HG03460 (cell line): ENCODE results near the gene ADRA2C.

Experiments
- ATAC-seq: cut with Tn5 transposase; IDR thresholded peaks from one replicate; pipeline ENCODE4 v1.9.1; 2021; ENCODE audit not compliant: unreplicated experiment

The ADRA2C gene

DNA sequence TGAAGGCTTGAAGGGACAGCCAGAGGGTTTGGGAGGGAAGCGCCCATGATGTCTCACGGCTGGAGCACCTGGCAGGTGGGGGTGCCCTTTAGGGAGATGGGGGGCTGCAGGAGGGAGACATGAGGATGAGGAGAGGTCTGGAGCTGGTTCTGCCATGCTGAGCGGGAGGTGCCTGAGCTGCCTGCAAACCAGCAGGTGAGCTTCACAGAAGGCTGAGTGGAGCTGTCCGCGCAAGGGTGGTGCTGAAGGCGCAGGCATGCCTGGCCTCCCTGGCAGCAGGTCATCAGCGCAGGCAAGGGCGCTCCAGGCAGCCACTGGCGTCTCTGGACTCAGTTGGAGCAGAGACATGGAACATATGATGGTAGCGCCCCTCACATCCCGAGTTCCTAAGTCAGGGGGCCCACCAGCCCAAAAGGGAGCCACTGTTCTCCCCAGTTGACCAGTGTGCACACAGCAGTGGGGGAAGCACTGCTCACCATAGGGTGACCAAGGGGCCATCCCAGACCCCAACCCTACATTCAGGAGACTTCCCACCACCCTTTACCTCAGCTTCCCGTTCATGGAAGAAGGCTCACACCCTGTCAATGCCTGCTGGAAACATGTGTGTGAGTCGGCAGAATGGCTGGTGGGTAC lies 25.8 kb downstream of the ADRA2C start:
- ATAC-seq: no peak

DNA sequence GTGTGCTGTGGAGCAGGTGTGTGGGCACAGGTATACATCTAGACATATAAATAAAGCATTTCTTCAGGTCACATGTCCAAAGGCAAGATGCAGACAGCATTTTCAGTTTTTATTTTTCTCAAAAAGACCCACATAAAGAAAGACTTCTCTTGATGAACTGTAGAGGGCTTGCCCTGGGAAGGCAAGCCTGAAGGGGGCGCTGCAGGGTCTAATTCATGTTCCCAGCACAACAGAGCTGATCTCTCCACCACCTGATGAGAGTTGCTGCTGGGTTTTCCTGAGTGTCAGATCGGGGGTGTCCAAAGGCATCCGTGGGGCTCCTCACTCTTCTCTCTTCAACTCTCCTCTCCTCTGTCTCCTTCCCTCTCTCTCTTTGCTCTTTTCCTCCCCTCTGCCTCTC lies 26.6 kb downstream of the ADRA2C start:
- ATAC-seq: no peak

DNA sequence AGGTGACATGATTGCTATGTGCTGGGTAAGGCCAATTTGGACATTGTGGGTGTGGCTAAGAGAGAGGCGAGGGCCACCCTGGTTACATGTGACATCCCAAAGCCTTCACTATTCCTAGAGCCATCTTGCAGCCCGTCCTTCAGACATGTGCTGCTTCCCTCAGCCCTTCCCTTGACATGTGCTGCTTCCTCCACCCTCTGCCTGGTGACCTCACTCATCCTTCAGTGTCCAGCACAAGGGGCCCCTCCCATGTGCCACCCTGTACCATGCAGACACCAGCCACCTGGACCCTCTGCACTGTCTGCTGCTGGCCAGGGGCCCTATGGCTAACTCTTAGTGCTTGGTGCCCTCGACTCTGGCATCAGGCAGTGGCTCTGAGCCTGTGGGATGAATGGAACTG lies 27.4 kb downstream of the ADRA2C start:
- no peak for ATAC-seq

DNA sequence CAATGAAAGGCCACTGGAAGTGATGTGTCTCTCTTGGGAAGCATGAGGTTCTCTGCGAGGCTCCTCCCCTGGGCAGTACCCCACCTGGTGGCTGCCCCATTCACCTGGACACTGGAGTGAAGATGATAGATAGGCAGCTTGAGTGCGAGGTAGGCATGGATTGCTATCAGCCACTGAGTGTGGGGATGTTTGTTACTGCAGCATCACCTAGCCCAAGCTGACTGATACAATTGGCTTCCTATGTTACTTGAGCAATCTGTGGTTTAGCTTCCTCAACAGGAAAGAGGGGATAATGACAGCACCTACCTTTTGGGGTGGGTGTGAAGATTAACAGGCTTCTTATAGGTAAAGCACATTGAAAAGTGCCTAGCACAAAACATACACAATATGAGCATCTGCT lies 30.8 kb downstream of the ADRA2C start:
- ATAC-seq: no peak

DNA sequence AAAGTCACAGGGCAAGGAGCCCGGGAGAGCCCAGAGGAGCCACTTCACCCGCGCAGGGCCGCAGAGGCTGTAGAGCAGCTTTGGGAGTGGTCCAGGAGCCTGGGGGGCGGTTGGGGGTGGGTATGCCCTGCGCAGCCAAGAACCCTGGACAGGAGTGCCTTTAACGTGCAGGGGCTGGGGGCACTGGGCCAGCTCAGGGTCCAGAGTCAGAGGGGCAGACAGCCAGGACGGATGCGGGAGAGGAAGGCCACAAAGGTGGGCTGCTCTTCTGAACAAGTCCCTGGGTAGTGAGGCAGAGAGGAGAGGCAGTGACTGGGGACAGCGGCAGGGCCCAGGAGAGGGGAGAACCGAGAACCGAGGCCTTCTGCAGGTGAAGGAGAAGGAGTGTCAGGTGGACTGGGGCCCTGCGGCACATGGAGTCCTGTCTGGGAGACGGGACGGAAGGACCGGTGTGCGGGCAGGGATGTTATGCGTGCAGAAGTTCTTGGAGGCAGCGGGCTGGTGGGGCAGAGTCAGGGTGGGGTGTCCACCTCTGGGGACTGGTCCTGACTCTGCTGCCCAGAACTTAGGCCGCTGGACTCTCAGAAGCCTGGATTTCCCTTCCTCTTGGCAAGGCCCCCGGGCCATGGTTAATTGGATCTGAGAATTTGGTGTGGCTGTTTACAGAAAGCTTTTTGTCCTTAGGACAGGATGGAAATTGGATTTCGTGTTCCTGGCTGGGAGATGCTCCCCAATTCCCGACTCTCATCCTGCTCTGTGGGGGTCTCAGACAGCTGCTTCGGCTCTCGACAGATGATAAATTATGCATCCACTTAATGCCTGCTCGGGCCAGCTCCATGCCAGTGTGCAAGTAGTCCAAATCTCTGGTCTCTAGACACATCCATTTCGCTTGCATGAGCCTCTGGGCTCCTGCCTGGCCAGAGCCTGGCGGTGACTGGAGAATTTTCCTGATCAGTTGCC lies 31.9 kb downstream of the ADRA2C start:
- no peak for ATAC-seq

DNA sequence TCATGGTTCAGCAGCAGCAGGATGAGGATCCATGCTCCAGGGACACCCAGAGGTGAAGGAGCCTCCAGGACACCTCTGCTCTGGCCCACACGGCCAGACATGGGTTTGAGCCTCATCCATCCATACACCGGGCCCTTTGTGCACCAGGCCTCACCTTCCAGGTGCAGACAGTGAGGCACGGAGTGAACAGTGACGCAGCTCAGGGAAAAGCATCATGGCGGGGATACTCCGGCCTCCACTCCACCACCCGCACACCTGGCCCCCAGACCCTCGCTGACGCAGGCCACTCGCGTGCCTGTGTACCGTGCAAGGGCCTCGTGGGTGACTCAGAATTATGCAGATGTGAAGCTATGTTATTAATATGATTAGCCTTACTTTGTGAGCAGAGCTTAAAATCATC lies 33.3 kb downstream of the ADRA2C start:
- no peak for ATAC-seq

DNA sequence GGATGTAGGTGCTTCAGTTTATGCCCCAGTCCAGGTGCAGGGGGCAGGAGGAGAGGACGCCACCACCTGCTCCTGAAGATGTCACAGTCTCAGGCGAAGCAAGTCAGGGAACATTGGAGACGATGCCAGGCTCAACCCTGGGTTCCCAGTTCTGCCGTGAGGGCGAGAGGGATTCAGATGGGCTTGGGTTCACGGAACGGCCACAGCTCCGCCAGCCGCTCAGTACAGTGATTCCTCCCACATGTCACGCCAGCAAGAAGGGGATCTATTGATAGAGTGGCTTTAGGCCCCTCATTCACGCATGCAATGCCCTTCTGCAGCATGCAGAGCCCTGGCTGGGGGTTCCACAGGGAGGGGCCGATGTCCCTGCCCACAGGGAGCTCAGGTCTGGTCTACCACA lies 34.2 kb downstream of the ADRA2C start:
- ATAC-seq: no peak

DNA sequence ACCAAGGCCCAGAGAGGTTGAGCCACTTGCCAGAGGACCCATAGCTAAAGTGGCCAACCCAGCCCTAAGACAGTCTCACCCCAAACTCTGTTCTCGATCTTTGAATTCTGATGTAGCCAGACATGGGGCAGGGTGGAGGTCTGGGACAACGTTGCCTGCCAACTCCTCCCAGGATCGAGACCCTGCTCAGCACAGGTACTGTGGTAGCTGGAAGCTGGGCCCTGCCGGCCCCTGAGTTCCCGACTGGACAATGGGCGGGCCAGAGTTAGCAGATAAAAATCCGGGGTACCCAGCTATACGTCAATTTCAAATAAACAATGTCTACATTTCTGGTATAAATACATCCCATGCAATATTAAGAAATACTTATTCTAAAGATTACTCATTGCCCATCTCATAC lies 35.3 kb downstream of the ADRA2C start:
- no peak for ATAC-seq

DNA sequence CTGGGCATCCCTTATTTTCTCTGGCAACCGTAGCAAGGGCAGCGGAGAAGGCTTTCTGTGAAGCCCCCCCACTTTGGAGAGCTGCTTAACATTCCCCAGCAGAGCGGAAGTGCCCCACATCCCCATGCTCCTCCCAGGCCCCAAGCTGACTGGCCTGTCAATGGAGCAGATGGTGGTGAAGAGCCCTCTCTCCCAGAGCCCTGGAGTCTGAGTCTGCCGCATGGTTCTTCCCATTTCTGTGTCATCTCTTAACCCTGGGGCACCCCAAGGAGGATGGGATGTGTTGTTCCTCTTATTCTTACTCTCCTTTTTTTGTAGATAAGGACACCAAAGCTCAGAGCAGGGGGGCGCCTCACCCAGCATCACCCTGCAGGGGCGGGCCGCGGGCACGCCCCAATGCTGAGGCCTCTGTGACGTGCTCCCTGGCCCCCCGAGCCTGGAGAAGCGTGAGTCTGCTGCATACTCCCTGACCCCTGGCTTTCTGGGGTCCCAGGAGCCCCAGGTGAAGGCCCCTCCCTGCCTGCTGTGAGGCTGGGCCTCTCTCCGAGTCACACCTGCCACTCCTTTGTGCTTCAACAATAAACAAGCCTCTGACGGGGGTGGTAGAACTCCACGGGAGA lies 35.9 kb downstream of the ADRA2C start:
- no peak for ATAC-seq

DNA sequence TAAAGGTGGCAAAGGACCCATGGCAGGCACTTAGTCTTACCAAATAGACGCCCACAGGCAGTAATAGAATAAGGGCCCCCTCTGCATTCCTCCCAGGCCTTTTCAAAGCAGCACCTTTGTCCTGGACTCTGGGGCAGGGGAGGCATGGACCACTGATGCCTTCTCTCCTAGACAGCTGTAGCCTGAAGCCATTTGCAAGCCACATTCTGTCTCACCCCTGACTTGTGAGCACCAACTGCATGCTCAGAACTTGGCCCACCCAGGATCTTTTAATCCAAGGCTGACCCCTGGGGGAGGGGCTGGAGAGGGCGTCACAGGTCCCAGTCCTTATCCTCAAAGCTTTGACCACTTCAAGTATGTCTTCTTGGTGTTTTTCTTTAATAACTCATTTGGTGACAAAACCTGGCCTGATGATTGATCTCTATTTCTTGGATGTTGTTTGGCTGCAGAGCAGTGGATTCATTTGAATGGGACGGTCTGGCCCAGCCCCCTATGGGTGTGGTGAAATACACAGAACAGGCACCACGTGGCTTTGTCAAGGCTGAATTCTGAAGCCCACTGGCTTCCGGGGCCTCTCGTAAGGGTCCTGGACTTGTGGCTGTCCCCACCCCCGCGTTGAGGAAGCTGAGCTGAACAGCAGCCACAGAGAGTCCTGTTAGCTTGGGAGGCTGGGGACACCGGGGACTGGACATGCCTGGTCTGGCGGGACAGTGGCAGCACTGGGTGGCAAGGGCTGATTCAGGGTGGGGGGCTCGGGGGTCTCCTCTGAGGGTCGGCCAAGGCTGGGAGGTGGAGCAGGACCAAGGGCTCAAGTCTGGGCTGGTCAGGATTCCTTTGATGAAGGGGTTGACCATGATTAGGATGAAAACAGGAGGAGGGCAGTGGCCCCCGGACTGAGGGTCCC lies 36.6 kb downstream of the ADRA2C start:
- no peak for ATAC-seq

DNA sequence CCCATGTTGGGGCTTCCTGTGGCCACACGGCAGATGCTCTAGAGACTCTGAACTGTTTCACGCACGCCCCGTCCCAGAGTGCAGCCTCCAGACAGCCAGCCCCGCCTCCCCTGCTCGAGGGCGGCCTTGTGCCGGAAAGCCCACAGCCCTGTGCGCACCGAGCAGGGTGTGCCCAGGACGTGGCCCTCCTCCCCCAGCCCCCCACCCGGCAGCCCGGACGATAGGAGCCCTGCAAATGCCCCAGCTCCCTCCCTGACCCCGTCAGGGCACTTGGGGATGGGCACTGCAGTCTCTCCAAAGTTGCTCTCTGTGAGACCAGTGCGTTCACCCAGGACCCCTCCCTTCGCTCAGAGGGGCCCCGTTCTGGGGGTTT lies 37.3 kb downstream of the ADRA2C start:
- no peak for ATAC-seq

DNA sequence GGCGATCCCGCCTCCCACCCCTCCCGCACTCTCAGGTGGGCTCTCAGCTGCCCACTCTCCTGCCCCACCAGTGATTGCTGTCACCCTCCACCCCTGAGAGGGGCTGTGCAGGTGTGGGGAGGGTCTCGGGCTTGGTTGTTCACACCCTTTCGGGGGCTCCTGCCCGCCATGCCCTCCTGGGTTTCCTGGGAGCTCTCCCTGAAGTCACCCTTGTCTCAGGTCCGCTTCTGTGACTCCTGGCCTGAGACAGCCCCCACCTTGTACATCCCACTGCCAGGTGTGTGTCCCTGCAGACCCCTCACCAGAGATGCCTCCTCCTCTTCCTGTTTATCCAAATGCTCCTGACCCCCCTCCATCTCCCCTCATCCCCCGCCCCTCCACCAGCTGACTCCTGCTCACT lies 37.8 kb downstream of the ADRA2C start:
- ATAC-seq: no peak

DNA sequence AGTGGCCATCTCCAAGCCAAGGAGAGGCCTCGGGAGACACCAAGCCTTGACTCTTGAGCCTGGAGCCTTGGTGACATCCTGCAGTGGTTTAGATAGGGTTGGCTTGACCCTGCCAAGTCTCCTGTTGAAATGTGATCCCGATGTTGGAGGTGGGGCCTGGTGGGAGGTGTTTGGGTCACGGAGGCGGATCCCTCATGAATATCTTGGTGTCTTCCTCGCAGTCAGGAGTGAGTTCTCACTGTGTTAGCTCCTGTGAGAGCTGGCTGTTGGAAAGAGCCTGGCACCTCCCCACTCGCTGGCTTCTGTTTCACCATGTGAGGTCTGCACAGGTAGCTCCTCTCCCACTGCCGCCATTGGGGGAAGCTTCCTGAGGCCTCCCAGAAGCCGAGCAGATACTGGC lies 38.8 kb downstream of the ADRA2C start:
- ATAC-seq: no peak

DNA sequence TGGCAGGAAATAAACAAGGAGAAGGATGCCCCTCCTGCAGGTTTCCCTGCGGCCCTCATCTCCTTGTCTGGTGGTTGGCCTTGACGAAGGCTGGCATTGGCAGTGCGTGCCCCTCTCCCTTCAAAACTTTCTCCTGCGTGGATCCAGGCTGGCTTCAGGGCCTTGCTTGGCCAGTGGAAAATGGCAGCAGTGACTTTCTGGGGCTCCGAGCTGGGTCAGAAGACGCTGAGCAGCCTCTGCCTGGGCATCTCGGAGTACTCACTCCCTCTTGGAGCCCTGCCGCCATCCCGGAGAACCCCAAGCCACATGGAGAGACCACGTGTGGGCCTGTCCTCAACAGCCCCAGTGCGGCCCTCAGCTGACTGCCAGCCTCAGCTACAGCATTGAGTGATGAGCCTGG lies 39.5 kb downstream of the ADRA2C start:
- ATAC-seq: no peak

DNA sequence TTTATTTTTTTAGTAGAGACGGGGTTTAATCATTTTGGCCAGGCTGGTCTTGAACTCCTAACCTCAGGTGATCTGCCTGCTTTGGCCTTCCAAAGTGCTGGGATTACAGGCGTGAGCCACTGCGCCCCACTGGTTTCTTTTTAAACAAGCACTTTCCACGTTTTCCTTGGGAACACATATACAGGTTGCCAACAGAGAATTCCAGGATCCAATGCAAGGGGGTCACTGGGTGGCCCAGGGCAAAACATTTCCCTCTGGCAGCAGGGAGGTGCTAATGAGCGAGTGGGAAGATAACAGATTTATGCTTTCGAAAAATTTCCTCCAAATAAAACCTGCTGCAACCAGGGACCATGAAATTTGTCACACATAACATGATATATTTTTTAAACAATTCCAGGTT lies 41.1 kb downstream of the ADRA2C start:
- ATAC-seq: no peak

DNA sequence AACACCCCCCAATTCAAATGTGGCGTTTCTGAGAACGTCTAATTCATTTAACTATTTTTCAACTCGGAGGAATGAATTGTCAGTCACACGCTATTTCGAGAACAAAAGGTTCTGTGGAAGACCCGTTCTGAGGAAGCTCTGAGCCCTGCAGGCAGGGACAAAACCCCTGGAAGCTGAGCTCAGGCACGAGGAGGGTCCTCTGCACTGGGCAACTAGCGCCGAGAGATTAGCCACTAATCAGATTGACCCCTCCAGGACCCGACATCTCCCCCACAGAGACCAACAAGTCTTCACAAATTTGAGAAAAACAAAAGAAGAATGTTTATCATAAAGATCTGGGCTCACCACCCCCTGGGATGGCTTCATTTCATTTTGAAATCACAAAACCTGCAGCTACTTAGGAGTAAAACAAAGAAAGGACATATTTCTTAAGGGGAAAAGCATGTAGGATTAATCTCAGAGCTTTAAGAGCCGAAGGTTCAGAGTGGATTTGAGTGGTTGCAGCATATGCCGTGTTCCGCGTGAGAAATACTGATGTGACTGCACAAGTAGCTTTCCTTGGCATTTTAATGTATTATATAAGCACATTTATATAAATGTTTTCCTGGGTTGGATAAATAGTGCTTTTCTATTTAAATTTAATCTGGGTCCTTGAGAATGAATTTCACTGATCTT lies 41.8 kb downstream of the ADRA2C start:
- ATAC-seq: no peak

DNA sequence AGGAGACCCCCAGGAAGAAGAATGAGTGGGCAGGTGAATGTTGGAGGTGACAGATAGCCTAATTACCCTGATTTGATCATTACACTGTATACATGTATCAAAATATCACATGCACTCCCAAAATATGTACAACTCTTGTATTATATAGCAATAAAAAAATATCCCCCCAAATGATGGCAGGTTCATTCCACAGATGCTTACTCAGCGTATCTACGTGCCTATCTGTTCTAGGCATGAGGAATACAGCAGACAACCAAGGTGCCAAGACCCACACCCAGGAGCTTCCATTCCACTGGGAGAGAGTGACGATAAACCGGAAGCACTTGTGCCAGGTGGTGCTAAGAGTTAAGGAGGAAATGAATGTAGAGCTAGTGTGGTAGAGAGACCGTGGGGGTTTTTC lies 42.4 kb downstream of the ADRA2C start:
- no peak for ATAC-seq

DNA sequence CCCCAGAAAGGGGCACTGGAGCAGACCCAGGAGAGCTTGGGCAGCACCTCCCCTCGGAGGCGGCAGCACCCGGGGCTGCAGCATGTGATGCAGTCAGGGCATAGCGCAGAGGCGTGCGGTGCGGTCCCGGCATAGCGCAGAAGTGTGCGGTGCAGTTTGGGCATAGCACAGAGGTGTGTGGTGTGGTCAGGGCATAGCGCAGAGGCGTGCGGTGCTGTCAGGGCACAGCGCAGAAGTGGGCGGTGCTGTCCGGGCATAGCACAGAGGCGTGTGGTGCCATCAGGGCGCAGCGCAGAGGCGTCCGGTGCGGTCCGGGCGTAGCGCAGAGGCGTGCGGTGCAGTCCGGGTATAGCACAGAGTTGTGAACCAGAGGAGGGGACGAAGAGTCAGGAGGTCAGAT lies 42.8 kb downstream of the ADRA2C start:
- ATAC-seq: no peak

DNA sequence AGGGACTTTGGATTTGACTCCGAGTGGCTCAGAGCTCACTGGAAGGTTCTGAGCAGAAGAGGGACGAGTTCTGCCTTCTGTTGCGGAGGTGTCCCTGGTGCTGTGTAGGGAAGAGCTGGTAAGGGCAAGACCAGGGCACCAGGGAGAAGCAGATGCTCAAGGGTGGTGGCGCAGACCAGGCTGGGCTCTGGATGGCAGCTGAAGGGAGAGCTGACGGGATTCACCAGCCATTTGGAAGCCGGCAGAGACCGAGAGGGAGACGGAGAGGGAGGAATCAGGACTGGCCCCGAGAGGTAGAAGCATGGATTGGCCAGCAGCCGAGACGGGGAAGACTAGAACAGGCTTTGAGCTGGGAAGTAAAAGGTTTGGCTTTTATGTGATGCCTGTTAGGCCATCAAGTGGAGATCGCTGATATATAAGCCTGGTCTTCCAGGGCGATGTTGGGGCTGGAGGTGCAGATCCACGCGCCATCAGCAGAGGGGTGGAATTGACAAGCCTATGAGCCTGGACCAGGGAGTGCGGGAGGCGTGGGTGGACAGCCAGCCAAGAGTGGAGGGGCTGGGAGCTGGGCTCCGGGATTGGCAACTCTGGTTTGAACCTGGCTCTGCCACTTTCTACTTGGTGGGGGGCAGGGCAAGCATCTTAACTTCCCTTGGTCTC lies 43.4 kb downstream of the ADRA2C start:
- no peak for ATAC-seq

DNA sequence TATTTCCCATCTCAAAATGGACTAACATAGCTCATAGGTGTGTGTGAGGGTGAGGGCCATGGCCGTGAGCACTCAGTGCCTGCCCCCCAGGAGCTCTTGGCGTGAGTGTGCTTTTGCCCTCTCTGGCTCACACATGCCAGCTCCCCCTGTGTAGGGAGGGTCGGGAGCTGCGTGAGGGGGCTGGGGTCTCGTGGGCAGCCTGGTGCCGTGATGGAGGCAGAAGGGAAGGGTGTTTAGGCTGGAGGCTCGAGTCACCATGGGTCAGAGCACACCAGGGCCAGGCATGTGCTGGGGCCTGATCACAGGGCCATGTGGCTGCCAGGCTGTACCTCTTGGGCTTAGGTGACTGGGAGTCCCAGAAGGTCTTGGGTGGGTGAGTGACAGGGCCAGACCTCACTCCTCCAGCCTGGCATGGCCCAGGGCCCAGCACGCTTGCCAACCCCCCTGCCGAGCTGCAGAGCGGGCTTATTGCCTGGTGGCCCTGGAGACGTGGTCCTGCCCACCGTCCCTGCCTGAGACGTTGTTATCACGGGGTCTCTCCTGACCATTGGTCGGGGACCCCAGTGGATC lies 44.0 kb downstream of the ADRA2C start:
- no peak for ATAC-seq
